ENCODE results near the gene ZNF700.
"Not testable (repeated sequence)": the region's sequence is repeated elsewhere in the genome, so short reads cannot be mapped to it uniquely, and the experiment has no call there.

The ZNF700 gene

GRCh38 chr19:11924886-11925650 lies at the start of gene ZNF700:
Gene ZNF700, plus strand, starts transcription at chr19:11925107. Its CDS starts 104 bp downstream, at chr19:11925211.
- peak; percentile 92 for DNase-seq (ENCODE audit: low spot score)

GRCh38 chr19:11879687-11880266 lies 45.1 kb upstream of the ZNF700 start:
- DNase-seq (ENCODE audit: low spot score), result not testable (repeated sequence)

- no peak for DNase-seq (ENCODE audit: low spot score)
Measured at GRCh38 chr19:11880598-11880997, 44.3 kb upstream of the ZNF700 start.

GRCh38 chr19:11881151-11881800 lies 43.6 kb upstream of the ZNF700 start:
- DNase-seq (ENCODE audit: low spot score), result peak; percentile 61

- DNase-seq (ENCODE audit: low spot score), result no peak
Measured at GRCh38 chr19:11882606-11883005, 42.3 kb upstream of the ZNF700 start.

GRCh38 chr19:11887234-11887610 lies 37.7 kb upstream of the ZNF700 start:
- DNase-seq (ENCODE audit: low spot score), result no peak

- peak; percentile 8 for DNase-seq (ENCODE audit: low spot score)
Measured at GRCh38 chr19:11887611-11888531, 37.0 kb upstream of the ZNF700 start, which contains the start of gene ZNF69. Gene ZNF69, plus strand, starts transcription at chr19:11887782. Its CDS starts 142 bp downstream, at chr19:11887924.

GRCh38 chr19:11889901-11890300 lies 35.0 kb upstream of the ZNF700 start:
- not testable (repeated sequence) for DNase-seq (ENCODE audit: low spot score)

GRCh38 chr19:11890634-11891033 lies 34.3 kb upstream of the ZNF700 start:
- no peak for DNase-seq (ENCODE audit: low spot score)

- no peak for DNase-seq (ENCODE audit: low spot score)
Measured at GRCh38 chr19:11894851-11895250, 30.1 kb upstream of the ZNF700 start.

- no peak for DNase-seq (ENCODE audit: low spot score)
Measured at GRCh38 chr19:11902228-11902627, 22.7 kb upstream of the ZNF700 start.

GRCh38 chr19:11905928-11906327 lies 19.0 kb upstream of the ZNF700 start:
- DNase-seq (ENCODE audit: low spot score), result no peak

- not testable (repeated sequence) for DNase-seq (ENCODE audit: low spot score)
Measured at GRCh38 chr19:11911937-11912336, 13.0 kb upstream of the ZNF700 start.

- DNase-seq (ENCODE audit: low spot score), result not testable (repeated sequence)
Measured at GRCh38 chr19:11914417-11915051, 10.4 kb upstream of the ZNF700 start.

GRCh38 chr19:11921852-11922495 lies 2.9 kb upstream of the ZNF700 start:
- no peak for DNase-seq (ENCODE audit: low spot score)

GRCh38 chr19:11925651-11926187 lies 812 bp downstream of the ZNF700 start:
- DNase-seq (ENCODE audit: low spot score), result not testable (repeated sequence)

- no peak for DNase-seq (ENCODE audit: low spot score)
Measured at GRCh38 chr19:11927227-11927626, 2.3 kb downstream of the ZNF700 start.

- no peak for DNase-seq (ENCODE audit: low spot score)
Measured at GRCh38 chr19:11931051-11931450, 6.1 kb downstream of the ZNF700 start.

- DNase-seq (ENCODE audit: low spot score), result no peak
Measured at GRCh38 chr19:11931513-11931912, 6.6 kb downstream of the ZNF700 start.

- DNase-seq (ENCODE audit: low spot score), result not testable (repeated sequence)
Measured at GRCh38 chr19:11935829-11936228, 10.9 kb downstream of the ZNF700 start.

GRCh38 chr19:11938383-11938782 lies 13.5 kb downstream of the ZNF700 start:
- not testable (repeated sequence) for DNase-seq (ENCODE audit: low spot score)

All from LoVo (cell line).